Amygdala (tissue), 56 donors: ENCODE results near the gene ZIC5.
A peak's percentile ranks its signal among the peaks of the same experiment; 100 is the strongest.
"Not testable (repeated sequence)": the region's sequence is repeated elsewhere in the genome, so short reads cannot be mapped to it uniquely, and the experiment has no call there.

ENCODE experiments used
- DNase-seq, 56 donors: peaks; one replicate each; lab custom pipeline; 2025; lab: John Stamatoyannopoulos, UW

Gene ZIC5

GRCh38 chr13:99965329-99966000, 6.1 kb downstream of the ZIC5 start:
- DNase-seq = no peak

GRCh38 chr13:99963816-99964339, 7.7 kb downstream of the ZIC5 start:
- DNase-seq = no peak

- no peak for DNase-seq
These were observed 9.3 kb downstream of the ZIC5 start for GRCh38 chr13:99962242-99962641.

GRCh38 chr13:99961636-99962035, 9.9 kb downstream of the ZIC5 start:
- peak in 2 of 56 donors; percentile 15 to 23 for DNase-seq

- no peak for DNase-seq
These were observed 10.8 kb downstream of the ZIC5 start for GRCh38 chr13:99960663-99961311.

GRCh38 chr13:99959540-99960230, 11.9 kb downstream of the ZIC5 start:
- peak in 21 of 56 donors; percentile 14 to 72 (median 53) for DNase-seq

- DNase-seq = peak in 9 of 56 donors; percentile 21 to 71 (median 36)
These were observed 12.4 kb downstream of the ZIC5 start for GRCh38 chr13:99959127-99959539.

GRCh38 chr13:99958406-99959126, 13.0 kb downstream of the ZIC5 start:
- DNase-seq = peak in 2 of 56 donors; percentile 8 to 24

GRCh38 chr13:99956473-99957349, 14.9 kb downstream of the ZIC5 start:
- peak in 13 of 56 donors; percentile 12 to 55 (median 32) for DNase-seq

GRCh38 chr13:99955747-99956472, 15.7 kb downstream of the ZIC5 start:
- peak in 1 of 56 donors; percentile 19 for DNase-seq

GRCh38 chr13:99955107-99955746, 16.3 kb downstream of the ZIC5 start:
- DNase-seq = no peak

GRCh38 chr13:99953138-99953755, 18.3 kb downstream of the ZIC5 start:
- DNase-seq = no peak

GRCh38 chr13:99951666-99952065, 19.9 kb downstream of the ZIC5 start:
- not testable (repeated sequence) for DNase-seq

- peak in 12 of 56 donors; percentile 10 to 59 (median 35) for DNase-seq
These were observed 21.7 kb downstream of the ZIC5 start for GRCh38 chr13:99949679-99950413.

- no peak for DNase-seq
These were observed 22.5 kb downstream of the ZIC5 start for GRCh38 chr13:99948907-99949678.

- DNase-seq = no peak
These were observed 23.2 kb downstream of the ZIC5 start for GRCh38 chr13:99948411-99948810.
